Ramos (cell line): ENCODE measurements around the gene KLHL41.
"Not testable (repeated sequence)": the region's sequence is repeated elsewhere in the genome, so short reads cannot be mapped to it uniquely, and the experiment has no call there.

Experiments
- in situ Hi-C: fragments of 300-500 bp; cut with MboI; formaldehyde crosslinking; loops from one replicate; pipeline ENCODE4 v1.14.3; 2022; ENCODE audit warnings: low sequenced_read_pairs; ENCODE audit not compliant: unreplicated experiment

Gene KLHL41

DNA sequence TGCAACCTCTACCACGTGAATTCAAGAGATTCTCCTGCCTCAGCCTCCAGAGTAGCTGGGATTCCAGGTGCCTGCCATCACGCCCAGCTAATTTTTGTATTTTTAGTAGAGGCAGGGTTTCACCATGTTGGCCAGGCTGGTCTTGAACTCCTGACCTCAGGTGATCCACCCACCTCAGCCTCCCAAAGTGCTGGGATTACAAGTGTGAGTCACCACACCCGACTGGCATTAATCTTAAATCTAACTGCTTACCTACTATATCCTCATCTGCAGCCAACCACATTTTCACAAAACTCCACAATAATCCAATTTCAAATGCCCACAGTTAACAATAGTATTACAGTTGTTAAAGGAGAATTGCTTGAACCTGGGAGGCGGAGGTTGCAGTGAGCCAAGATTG, 61.2 kb downstream of the KLHL41 start:
- in situ Hi-C loops, result not testable (repeated sequence)

DNA sequence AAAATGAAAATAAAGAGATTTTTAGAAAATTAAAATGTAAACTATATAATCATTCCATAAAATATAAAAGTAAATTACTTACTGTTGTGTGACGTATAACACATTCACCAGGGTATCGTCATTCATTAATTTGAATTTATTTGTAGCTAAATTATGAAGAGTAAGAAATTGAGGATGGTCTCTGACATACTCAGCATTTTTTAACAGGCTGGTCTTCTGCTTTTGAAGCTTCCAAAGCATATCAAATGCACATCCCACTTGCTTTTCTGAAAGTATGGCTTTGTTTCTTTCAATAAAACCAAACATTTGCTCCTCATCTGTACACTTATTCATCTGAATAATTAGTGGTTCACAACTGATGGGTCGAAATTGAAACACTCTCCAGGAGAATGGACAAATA, 62.1 kb downstream of the KLHL41 start:
- in situ Hi-C loops, result no loop called here

DNA sequence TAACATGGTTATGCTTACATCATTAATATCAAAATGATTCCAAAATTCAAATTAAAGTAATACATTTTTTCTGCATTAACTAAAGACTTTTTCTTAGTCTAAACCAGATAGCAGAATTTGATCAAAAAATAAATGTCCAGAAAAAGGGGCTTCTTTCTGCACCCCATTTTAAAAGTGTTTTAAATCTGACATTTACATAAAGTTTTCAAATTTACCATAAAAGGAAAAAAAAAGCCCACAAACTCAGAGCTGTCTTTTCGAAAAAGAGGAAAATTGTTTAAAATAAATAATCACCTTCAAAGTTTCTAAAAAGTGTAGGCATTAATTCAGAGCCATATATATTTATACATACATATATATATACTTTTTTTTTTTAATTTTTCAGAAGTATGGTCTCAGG, 62.7 kb downstream of the KLHL41 start:
- in situ Hi-C loops, result no loop called here

DNA sequence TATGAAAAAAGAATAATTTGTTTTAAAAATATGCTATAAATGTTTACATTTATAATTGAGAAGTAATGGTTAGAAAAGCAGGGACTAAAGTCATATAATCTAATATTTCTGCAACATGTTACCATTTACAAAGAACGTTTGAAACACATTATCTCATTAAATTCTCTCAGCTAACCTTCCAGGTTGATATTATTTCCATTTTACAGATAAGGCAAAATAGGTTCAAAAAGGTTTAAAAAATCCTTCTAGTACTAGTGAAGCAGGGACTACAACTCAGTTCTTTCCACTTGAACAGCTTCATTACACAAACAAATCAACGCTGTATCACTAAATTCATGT, 63.3 kb downstream of the KLHL41 start:
- in situ Hi-C loops, result no loop called here

DNA sequence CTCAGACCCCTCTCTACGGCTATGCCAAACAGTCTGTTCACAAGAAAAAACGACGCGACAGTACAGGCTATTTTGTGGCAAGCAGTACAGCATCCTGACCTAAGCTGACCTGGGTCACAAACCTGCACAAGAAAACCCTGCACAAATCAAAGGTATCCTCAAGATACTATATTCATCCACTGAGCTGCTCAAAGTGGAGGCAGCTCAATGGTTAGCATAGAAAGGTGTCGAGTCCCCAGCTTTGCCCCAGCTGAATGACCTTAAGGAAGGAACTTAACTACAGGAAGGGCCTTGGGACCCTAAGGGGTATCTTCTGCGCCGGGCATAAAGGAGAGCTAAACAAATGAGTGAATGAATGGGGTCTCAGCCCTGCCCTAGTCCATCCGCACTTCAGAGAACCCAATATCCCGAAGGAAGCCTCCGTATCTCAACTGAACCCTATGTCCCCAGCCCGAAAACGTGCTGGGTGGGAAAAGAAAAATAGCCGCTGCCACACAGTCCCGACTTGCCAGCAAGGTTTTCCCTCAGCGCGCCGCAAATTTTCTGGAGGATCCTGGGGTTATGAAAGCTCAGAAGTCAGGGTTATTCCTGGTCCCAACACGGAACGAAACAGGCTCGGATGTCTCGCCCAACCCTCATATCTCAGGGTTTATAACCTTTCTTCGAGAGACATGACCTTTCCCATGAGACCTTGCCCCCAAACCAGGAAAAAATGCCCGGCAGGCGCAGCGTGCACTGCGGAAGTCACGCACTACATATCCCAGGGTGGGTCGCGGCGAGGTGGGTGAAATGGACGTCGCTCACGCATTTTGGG, 63.9 kb downstream of the KLHL41 start, which contains the start of gene FASTKD1:
Gene FASTKD1 (minus strand): TSS at position 706 of the 814 bp plus-strand sequence. CDS start 1,836 bp downstream, outside the sequence.
- in situ Hi-C loops, result no loop called here

DNA sequence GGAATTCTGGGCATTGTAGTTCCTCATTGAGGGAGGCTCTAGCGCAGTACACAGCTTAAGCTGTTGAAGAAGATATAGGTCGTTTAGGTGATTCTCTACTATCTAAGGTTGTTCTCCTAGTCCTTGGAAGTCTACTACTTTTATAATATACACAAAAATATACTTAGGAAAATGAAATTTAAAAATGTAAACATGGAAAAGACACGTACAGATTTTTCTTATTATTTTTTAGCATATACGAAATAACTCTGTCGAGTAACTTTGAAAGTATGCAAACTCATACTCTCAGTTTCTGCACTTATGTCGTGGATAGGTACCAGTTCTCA, 64.4 kb downstream of the KLHL41 start:
- in situ Hi-C loops, result no loop called here

DNA sequence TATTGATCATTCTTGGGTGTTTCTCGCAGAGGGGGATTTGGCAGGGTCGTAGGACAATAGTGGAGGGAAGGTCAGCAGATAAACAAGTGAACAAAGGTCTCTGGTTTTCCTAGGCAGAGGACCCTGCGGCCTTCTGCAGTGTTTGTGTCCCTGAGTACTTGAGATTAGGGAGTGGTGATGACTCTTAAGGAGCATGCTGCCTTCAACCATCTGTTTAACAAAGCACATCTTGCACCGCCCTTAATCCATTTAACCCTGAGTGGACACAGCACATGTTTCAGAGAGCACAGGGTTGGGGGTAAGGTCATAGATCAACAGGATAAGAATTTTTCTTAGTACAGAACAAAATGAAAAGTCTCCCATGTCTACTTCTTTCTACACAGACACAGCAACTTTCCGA, 65.0 kb downstream of the KLHL41 start:
- in situ Hi-C loops, result not testable (repeated sequence)

DNA sequence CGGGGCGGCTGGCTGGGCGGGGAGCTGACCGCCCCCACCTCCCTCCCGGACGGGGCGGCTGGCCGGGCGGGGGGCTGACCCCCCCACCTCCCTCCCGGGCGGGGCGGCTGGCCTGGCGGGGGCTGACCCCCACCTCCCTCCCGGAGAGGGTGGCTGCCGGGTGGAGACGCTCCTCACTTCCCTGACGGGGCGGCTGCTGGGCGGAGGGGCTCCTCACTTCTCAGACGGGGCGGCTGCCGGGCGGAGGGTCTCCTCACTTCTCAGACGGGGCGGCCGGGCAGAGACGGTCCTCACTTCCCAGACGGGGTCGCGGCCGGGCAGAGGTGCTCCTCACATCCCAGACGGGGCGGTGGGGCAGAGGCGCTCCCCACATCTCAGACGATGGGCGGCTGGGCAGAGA, 65.8 kb downstream of the KLHL41 start:
- in situ Hi-C loops, result not testable (repeated sequence)
